K562 (cell line): Measurements from ENCODE around the gene RASSF3. TPM values are rescaled to one million over a fixed set of nuclear protein-coding genes. Genes with fewer than 3 reads are reported as not detected.

Experiments used
- ATAC-seq: fragments of 200-7000 bp; cut with Tn5 transposase; 3 replicates; pipeline ENCODE4 v1.9.1; 2020; ENCODE audit warnings: moderate library complexity
- BruUV-seq: library from RNA; stranded (reverse); fragments of 400-500 nt; replicated peaks from 2 replicates; lab custom pipeline; 2021; lab: Mats Ljungman, UMichigan
- CTCF ChIA-PET: fragments of 300-600 bp; formaldehyde crosslinking; extraction: SDS; loops from one replicate; lab custom pipeline; 2021; ENCODE audit warnings: low intra/inter-chr PET ratio; lab: Yijun Ruan, JAX
- POLR2A ChIA-PET: fragments of 300-600, 350-650 bp; sonication (Branson Sonifier 250); formaldehyde crosslinking; extraction: SDS; loops from one replicate; lab custom pipeline; 2021; ENCODE audit warnings: antibody characterized with exemption, inconsistent platforms; lab: Yijun Ruan, JAX
- DNase-seq, 4 experiments: peaks; one replicate each; pipeline versions ENCODE4 v3.0.0 to v3.0.0-alpha.2; 2011 to 2018; ENCODE audit warnings: low spot score in 3 of 4, mixed read lengths in 3 of 4; ENCODE audit errors: extremely low read depth in 1 of 4
- FAIRE-seq: peaks from 2 replicates; lab custom pipeline; 2011; peaks lifted over from hg19 to GRCh38; lab: Jason Lieb, UNC
- H2AFZ ChIP-seq: 2 replicates; pipeline ENCODE4 v1.6.0; 2011; ENCODE audit warnings: low read depth, low read length, control low read depth, inconsistent platforms
- H3K27ac ChIP-seq: fragments of 200-600 bp; 3 replicates; pipeline ENCODE4 v1.8.0; 2011; ENCODE audit warnings: low read depth, mild to moderate bottlenecking, control low read depth, inconsistent platforms, low read length, moderate library complexity, mixed read lengths; ENCODE audit errors: extremely low read depth
- H3K27me3 ChIP-seq, 2 experiments: fragments of 300-600 bp in 1 of 2; 2 replicates in 1 of 2; 3 replicates in 1 of 2; pipeline versions ENCODE4 v1.6.0 to v1.8.0; 2011; ENCODE audit warnings: inconsistent platforms in 2 of 2, low read length in 2 of 2, mild to moderate bottlenecking in 1 of 2, mixed read lengths in 1 of 2, moderate library complexity in 1 of 2; ENCODE audit not compliant: control insufficient read depth in 2 of 2, insufficient read depth in 2 of 2
- H3K36me3 ChIP-seq: fragments of 300-600 bp; 3 replicates; pipeline ENCODE4 v1.8.0; 2011; ENCODE audit warnings: mild to moderate bottlenecking, low read length, inconsistent platforms; ENCODE audit not compliant: control insufficient read depth, insufficient read depth
- H3K4me1 ChIP-seq, 2 experiments: fragments of 200-600 bp in 1 of 2; replicated peaks in 1 of 2; 2 replicates in 1 of 2; 3 replicates in 1 of 2; pipeline versions ENCODE4 v1.5.1 to v1.8.0; 2011; ENCODE audit warnings: inconsistent platforms in 2 of 2, low read length in 2 of 2, mild to moderate bottlenecking in 1 of 2, mixed read lengths in 1 of 2, moderate library complexity in 1 of 2; ENCODE audit not compliant: control insufficient read depth in 2 of 2, insufficient read depth in 2 of 2
- H3K4me2 ChIP-seq: 2 replicates; pipeline ENCODE4 v1.6.1; 2011; ENCODE audit warnings: low read length, control low read depth, inconsistent platforms, mixed read lengths; ENCODE audit not compliant: insufficient read depth
- H3K4me3 ChIP-seq: fragments of 200-600 bp; sonication (generic), shearing (Covaris generic); 2 replicates; pipeline ENCODE4 v1.5.1; 2016; ENCODE audit warnings: control low read depth, inconsistent platforms
- H3K79me2 ChIP-seq: fragments of 200-600 bp; 3 replicates; pipeline ENCODE4 v1.8.0; 2011; ENCODE audit warnings: low read length, inconsistent platforms; ENCODE audit not compliant: control insufficient read depth, insufficient read depth
- H3K9ac ChIP-seq, 2 experiments: 2 replicates each; pipeline versions ENCODE4 v1.6.0 to v1.6.1; 2011; ENCODE audit warnings: low read depth in 2 of 2, low read length in 2 of 2, control low read depth in 1 of 2, inconsistent platforms in 1 of 2, mild to moderate bottlenecking in 1 of 2, mixed read lengths in 1 of 2; ENCODE audit not compliant: insufficient read depth in 1 of 2
- H3K9me1 ChIP-seq: one replicate; pipeline ENCODE4 v1.6.0; 2011; ENCODE audit warnings: inconsistent platforms, mild to moderate bottlenecking, low read length, moderate library complexity; ENCODE audit not compliant: control insufficient read depth, insufficient read depth
- H3K9me3 ChIP-seq: replicated peaks from 2 replicates; pipeline ENCODE4 v1.5.1; 2011; ENCODE audit warnings: low read depth, low read length, inconsistent platforms; ENCODE audit not compliant: control insufficient read depth, insufficient read depth
- H4K20me1 ChIP-seq: replicated peaks from 2 replicates; pipeline ENCODE4 v1.6.1; 2011; ENCODE audit warnings: low read length, inconsistent platforms, mixed read lengths; ENCODE audit not compliant: control insufficient read depth, insufficient read depth
- ELK3 ChIP-seq: fragments of 450-650 bp; formaldehyde crosslinking; IDR thresholded peaks from 2 replicates; pipeline ENCODE4 v1.4.0; 2020; ENCODE audit warnings: mild to moderate bottlenecking
- FOXM1 ChIP-seq, 2 experiments: fragments of 450-650 bp in 1 of 2; sonication (generic) in 1 of 2; formaldehyde crosslinking in 1 of 2; IDR thresholded peaks; 2 replicates each; pipeline versions ENCODE4 v1.6.1 to v1.9.0; 2017 to 2022; ENCODE audit warnings: low read depth in 2 of 2, mild to moderate bottlenecking in 2 of 2, missing genetic modification reagents in 1 of 2, moderate library complexity in 1 of 2
- ZBTB1 ChIP-seq: sonication (generic); formaldehyde crosslinking; IDR thresholded peaks from 2 replicates; pipeline ENCODE4 v1.8.1; 2023; ENCODE audit warnings: missing genetic modification reagents, low read depth, mild to moderate bottlenecking, borderline replicate concordance
- WGBS: fragments of 100-300 bp; shearing (Covaris generic); methylation state at CpG from one replicate; pipeline ENCODE4 v1.1.6; 2016; ENCODE audit warnings: low coverage, mixed read lengths; ENCODE audit not compliant: insufficient coverage; ENCODE audit errors: missing lambda C conversion rate; 5-methylcytosine and 5-hydroxymethylcytosine counted together
- in situ Hi-C: fragments of 300-500 bp; cut with MboI; formaldehyde crosslinking; loops from 4 replicates; pipeline ENCODE4 v1.15.0; 2018; ENCODE audit warnings: inconsistent platforms, mixed read lengths
- intact Hi-C: fragments of 100-400 bp; cut with micrococcal nuclease; formaldehyde crosslinking; loops from 2 replicates; pipeline ENCODE4 v1.14.2; 2022
- polyA plus RNA-seq, 8 experiments: library from polyadenylated mRNA; depleted of rRNA in 4 of 8; stranded (reverse) in 5 of 8; unstranded in 3 of 8; fragments of >200 nt; fragmentation: Nextera tagmentation in 2 of 8; fragmentation: Illumina TruSeq in 1 of 8; extraction: Ambion mirVana in 2 of 8; extraction: Trizol in 1 of 8; gene quantifications; 2 replicates each; pipeline versions ENCODE4 v1.2.1 to v1.2.3, GENCODE V29; 2011 to 2014; ENCODE audit warnings: inconsistent platforms in 1 of 8, missing spikeins in 1 of 8
- total RNA-seq, 7 experiments: library from RNA; depleted of rRNA in 6 of 7; stranded (reverse); fragments of >200 nt in 6 of 7; fragmentation: Illumina TruSeq in 2 of 7; extraction: Trizol in 2 of 7; gene quantifications; 2 replicates each; pipeline versions ENCODE4 v1.2.1 to v1.2.3, GENCODE V29; 2011 to 2021; ENCODE audit warnings: low replicate concordance in 1 of 7

The RASSF3 gene
- total and polyA plus RNA-seq, 9 of the 15 experiments (the other 6 are each of a cell fraction or from before 2014, with no cell fraction given) = 3.7 to 39.2 (median 20.2) TPM

DNA sequence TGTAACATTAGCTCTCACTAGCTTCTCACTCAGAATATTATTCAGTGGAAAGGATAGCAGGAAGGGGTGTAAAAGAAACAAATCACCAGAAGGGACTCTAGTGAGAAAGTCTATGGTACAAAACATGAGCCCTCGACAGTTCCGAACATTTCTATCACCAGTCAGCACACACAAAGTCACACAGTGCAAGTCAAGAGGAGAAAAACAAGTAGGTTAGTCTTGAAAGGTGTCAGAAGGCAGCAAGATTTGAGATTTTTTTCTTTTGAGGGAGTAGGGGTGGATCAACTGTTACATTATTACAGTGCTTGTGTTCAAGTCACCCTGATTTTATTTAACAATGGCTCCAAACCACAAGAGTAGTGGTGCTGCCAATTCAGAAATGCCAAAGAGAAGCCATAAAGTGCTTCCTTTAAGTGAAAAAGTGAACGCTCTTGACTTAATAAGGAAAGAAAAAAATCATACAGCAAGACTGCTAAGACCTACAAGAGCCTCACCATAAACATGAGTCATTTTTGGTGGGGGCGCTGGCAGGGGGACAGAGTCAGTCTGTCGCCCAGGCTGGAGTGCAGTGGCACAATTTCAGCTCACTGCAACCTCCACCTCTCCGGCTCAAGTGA, 106.7 kb downstream of the RASSF3 start:
- H3K36me3 ChIP-seq = peaks cover 39% of the 10 kb centered on the region
- H3K4me1 ChIP-seq = peaks cover 3 to 15% of the 10 kb centered on the region in 2 experiments; a peak in 4 of 5 replicates
- FAIRE-seq (no peak), DNase-seq (no peak)
- in situ Hi-C loops = no loop called here
- ChIA-PET CTCF (no interaction called here), POLR2A (interaction anchor here (1.2 to 2.0 kb wide), 3 partner anchors 10 to 29 kb away, joined by 3 to 4 read pairs (median 4); no protein-coding TSS in a partner anchor)
- no peak overlapping the region for H3K9ac ChIP-seq
- no peaks in the 10 kb centered on the region for H3K9me3 ChIP-seq
- no peak overlapping the region for H3K27ac ChIP-seq
- H4K20me1 ChIP-seq = no peaks in the 10 kb centered on the region
- H3K4me2 ChIP-seq = no peak overlapping the region
- peaks cover 3% of the 10 kb centered on the region for H3K9me1 ChIP-seq
- BruUV-seq = no TSS peak
- TF ChIP-seq ZBTB1 (CRISPR knock-in tag) = no peak
- no peak for TF ChIP-seq FOXM1 (IDR thresholded peaks at IDR 0.05; ENCODE audit: low read depth)
- TF ChIP-seq FOXM1 (CRISPR knock-in tag; IDR thresholded peaks at IDR 0.05; ENCODE audit: low read depth) = no peak
- no peak for TF ChIP-seq ELK3 (CRISPR knock-in tag)
- TF ChIP-seq, all 486 proteins: peak for 0
- Histone ChIP-seq H2AFZ (no peak overlapping the region), H3K79me2 (no peaks in the 10 kb centered on the region), H3K27me3 (no peaks in the 10 kb centered on the region), H3K4me3 (no peak overlapping the region)
- WGBS = 88% methylated on average over 6 of the region's 6 CpGs
- no peak for ATAC-seq
- intact Hi-C loops = no loop called here
